Peyer's patch (tissue), 4 donors: ENCODE measurements around the gene SETDB1.

Experiments
- CTCF ChIP-seq, 6 experiments: fragments of 450-650 bp in 4 of 6; fragments of 200-600 bp in 2 of 6; sonication (generic) in 1 of 6; IDR thresholded peaks; one replicate each; pipeline ENCODE4 v1.5.1; 2017 to 2019; ENCODE audit warnings: antibody characterized with exemption in 6 of 6, mild to moderate bottlenecking in 3 of 6, moderate library complexity in 1 of 6
- POLR2A ChIP-seq, 2 donors: fragments of 450-650 bp; IDR thresholded peaks; one replicate each; pipeline ENCODE4 v1.5.1; 2017; ENCODE audit warnings: antibody characterized with exemption in 2 of 2, mild to moderate bottlenecking in 2 of 2, moderate library complexity in 2 of 2

- TF ChIP-seq CTCF (IDR thresholded peaks at IDR 0.05) (no peak), POLR2A (IDR thresholded peaks at IDR 0.05) (no peak)
Measured at GRCh38 chr1:150963321-150964163, 37.4 kb downstream of the SETDB1 start.
